ENCODE data around the gene SKI.

DNA sequence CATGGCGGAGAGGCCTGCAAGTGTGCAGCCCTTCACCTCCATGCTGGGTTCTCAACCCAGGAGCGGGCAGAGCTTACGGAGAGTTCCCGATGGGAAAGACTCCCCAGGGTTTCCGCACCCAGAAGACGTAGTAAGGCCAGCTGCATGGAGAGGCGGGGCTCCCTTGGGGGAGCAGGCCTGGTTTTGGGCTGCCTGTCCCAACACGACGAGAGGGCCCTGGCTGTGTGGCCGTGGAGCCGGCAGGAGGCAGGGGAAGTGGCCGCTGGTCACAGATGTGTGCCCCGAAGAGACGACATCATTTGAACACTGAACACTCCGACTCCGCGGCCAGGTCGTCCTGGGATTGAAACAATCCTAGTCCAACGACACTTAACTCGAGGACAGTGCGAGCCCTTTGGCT is 106.2 kb downstream of the SKI start:
- TF ChIP-seq, protein P1, sequence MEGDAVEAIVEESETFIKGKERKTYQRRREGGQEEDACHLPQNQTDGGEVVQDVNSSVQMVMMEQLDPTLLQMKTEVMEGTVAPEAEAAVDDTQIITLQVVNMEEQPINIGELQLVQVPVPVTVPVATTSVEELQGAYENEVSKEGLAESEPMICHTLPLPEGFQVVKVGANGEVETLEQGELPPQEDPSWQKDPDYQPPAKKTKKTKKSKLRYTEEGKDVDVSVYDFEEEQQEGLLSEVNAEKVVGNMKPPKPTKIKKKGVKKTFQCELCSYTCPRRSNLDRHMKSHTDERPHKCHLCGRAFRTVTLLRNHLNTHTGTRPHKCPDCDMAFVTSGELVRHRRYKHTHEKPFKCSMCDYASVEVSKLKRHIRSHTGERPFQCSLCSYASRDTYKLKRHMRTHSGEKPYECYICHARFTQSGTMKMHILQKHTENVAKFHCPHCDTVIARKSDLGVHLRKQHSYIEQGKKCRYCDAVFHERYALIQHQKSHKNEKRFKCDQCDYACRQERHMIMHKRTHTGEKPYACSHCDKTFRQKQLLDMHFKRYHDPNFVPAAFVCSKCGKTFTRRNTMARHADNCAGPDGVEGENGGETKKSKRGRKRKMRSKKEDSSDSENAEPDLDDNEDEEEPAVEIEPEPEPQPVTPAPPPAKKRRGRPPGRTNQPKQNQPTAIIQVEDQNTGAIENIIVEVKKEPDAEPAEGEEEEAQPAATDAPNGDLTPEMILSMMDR (conservative IDR thresholded peaks at IDR 0.05; ENCODE audit: low read length), result no peak
- no peak for TF ChIP-seq EZH2phosphoT487 (IDR thresholded peaks at IDR 0.05; ENCODE audit: borderline replicate concordance, low read depth, low read length)

Measured in OCI-LY7 (cell line).